GM21515 (cell line): Measurements from ENCODE around the gene NBEAL2.

Experiments used
- ATAC-seq: cut with Tn5 transposase; IDR thresholded peaks from one replicate; pipeline ENCODE4 v1.9.1; 2021; ENCODE audit not compliant: unreplicated experiment

NBEAL2 gene

GRCh38 chr3:46998121-46998851 lies 18.8 kb downstream of the NBEAL2 start:
- no peak for ATAC-seq

- ATAC-seq = no peak
These were observed 19.5 kb downstream of the NBEAL2 start for GRCh38 chr3:46998852-46999515.

- ATAC-seq = no peak
These were observed 20.2 kb downstream of the NBEAL2 start for GRCh38 chr3:46999516-47000197.

- no peak for ATAC-seq
These were observed 20.8 kb downstream of the NBEAL2 start for GRCh38 chr3:47000198-47000815.

- ATAC-seq = no peak
These were observed 21.7 kb downstream of the NBEAL2 start for GRCh38 chr3:47000922-47001730.

- no peak for ATAC-seq
These were observed 22.3 kb downstream of the NBEAL2 start for GRCh38 chr3:47001731-47002170.

GRCh38 chr3:47002171-47003055 lies 22.9 kb downstream of the NBEAL2 start:
- no peak for ATAC-seq

GRCh38 chr3:47003056-47003410 lies 23.6 kb downstream of the NBEAL2 start:
- ATAC-seq = no peak

GRCh38 chr3:47003461-47004368 lies 24.2 kb downstream of the NBEAL2 start:
- no peak for ATAC-seq

GRCh38 chr3:47004369-47005211 lies 25.1 kb downstream of the NBEAL2 start:
- ATAC-seq = no peak

- ATAC-seq = no peak
These were observed 26.0 kb downstream of the NBEAL2 start for GRCh38 chr3:47005212-47006144.

GRCh38 chr3:47006145-47006651 lies 26.7 kb downstream of the NBEAL2 start:
- no peak for ATAC-seq

- no peak for ATAC-seq
These were observed 27.5 kb downstream of the NBEAL2 start for GRCh38 chr3:47007001-47007400.

GRCh38 chr3:47007482-47008233 lies 28.2 kb downstream of the NBEAL2 start:
- no peak for ATAC-seq

GRCh38 chr3:47008234-47008796 lies 28.8 kb downstream of the NBEAL2 start:
- no peak for ATAC-seq

GRCh38 chr3:47008851-47009224 lies 29.4 kb downstream of the NBEAL2 start:
- no peak for ATAC-seq
